Measurements from ENCODE around the gene APEH. TPM values are rescaled to one million over a fixed set of nuclear protein-coding genes. Genes with fewer than 3 reads are reported as not detected.
A peak's percentile ranks its signal among the peaks of the same experiment; 100 is the strongest.

Gene APEH
- total RNA-seq, 2 donors from 2014 or later: 57.6 to 108 TPM

GRCh38 chr3:49636883-49637609 is 37.1 kb upstream of the APEH start:
- no peak overlapping the region for H3K27ac ChIP-seq
- DNase-seq (ENCODE audit: low spot score) (no peak), ATAC-seq (ENCODE audit: insufficient number of reproducible peaks, low FRiP score, low read depth) (no peak)
- no peaks in the 10 kb centered on the region for H3K9me3 ChIP-seq
- no peak overlapping the region for H3K4me3 ChIP-seq
- TF ChIP-seq, protein P1, sequence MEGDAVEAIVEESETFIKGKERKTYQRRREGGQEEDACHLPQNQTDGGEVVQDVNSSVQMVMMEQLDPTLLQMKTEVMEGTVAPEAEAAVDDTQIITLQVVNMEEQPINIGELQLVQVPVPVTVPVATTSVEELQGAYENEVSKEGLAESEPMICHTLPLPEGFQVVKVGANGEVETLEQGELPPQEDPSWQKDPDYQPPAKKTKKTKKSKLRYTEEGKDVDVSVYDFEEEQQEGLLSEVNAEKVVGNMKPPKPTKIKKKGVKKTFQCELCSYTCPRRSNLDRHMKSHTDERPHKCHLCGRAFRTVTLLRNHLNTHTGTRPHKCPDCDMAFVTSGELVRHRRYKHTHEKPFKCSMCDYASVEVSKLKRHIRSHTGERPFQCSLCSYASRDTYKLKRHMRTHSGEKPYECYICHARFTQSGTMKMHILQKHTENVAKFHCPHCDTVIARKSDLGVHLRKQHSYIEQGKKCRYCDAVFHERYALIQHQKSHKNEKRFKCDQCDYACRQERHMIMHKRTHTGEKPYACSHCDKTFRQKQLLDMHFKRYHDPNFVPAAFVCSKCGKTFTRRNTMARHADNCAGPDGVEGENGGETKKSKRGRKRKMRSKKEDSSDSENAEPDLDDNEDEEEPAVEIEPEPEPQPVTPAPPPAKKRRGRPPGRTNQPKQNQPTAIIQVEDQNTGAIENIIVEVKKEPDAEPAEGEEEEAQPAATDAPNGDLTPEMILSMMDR (IDR thresholded peaks at IDR 0.05): no peak
- H3K36me3 ChIP-seq: no peaks in the 10 kb centered on the region
- no peaks in the 10 kb centered on the region for H3K27me3 ChIP-seq (replicated peaks; ENCODE audit: insufficient read depth)
- peaks cover 0 to 8% of the 10 kb centered on the region in 2 donors for H3K4me1 ChIP-seq (ENCODE audit: control insufficient read depth in 1 of 2, low read depth in 2 of 2)

GRCh38 chr3:49638445-49638844 is 35.7 kb upstream of the APEH start:
- H3K4me3 ChIP-seq: no peak overlapping the region
- no peaks in the 10 kb centered on the region for H3K36me3 ChIP-seq
- TF ChIP-seq, protein P1 (IDR thresholded peaks at IDR 0.05): no peak
- DNase-seq (ENCODE audit: low spot score) (no peak), ATAC-seq (ENCODE audit: insufficient number of reproducible peaks, low FRiP score, low read depth) (peak; percentile 72)
- H3K27ac ChIP-seq: peak overlapping the region in 1 of 2 donors; percentile 10
- peaks cover 0 to 8% of the 10 kb centered on the region in 2 donors for H3K4me1 ChIP-seq (ENCODE audit: control insufficient read depth in 1 of 2, low read depth in 2 of 2)
- H3K9me3 ChIP-seq: no peaks in the 10 kb centered on the region
- H3K27me3 ChIP-seq (replicated peaks; ENCODE audit: insufficient read depth): no peaks in the 10 kb centered on the region

GRCh38 chr3:49639551-49639950 is 34.6 kb upstream of the APEH start:
- TF ChIP-seq, protein P1 (IDR thresholded peaks at IDR 0.05): no peak
- ATAC-seq (ENCODE audit: insufficient number of reproducible peaks, low FRiP score, low read depth) (no peak), DNase-seq (ENCODE audit: low spot score) (no peak)
- H3K9me3 ChIP-seq: no peaks in the 10 kb centered on the region
- H3K27me3 ChIP-seq (replicated peaks; ENCODE audit: insufficient read depth): no peaks in the 10 kb centered on the region
- H3K36me3 ChIP-seq: no peaks in the 10 kb centered on the region
- peaks cover 0 to 8% of the 10 kb centered on the region in 2 donors for H3K4me1 ChIP-seq (ENCODE audit: control insufficient read depth in 1 of 2, low read depth in 2 of 2)
- H3K27ac ChIP-seq: peak overlapping the region in 1 of 2 donors; percentile 32
- no peak overlapping the region for H3K4me3 ChIP-seq

- TF ChIP-seq, protein P1 (IDR thresholded peaks at IDR 0.05): no peak
- ATAC-seq (ENCODE audit: insufficient number of reproducible peaks, low FRiP score, low read depth) (no peak), DNase-seq (ENCODE audit: low spot score) (no peak)
- H3K4me1 ChIP-seq (ENCODE audit: control insufficient read depth in 1 of 2, low read depth in 2 of 2): peaks cover 0 to 8% of the 10 kb centered on the region in 2 donors
- no peak overlapping the region for H3K4me3 ChIP-seq
- H3K36me3 ChIP-seq: no peaks in the 10 kb centered on the region
- H3K27ac ChIP-seq: no peak overlapping the region
- no peaks in the 10 kb centered on the region for H3K27me3 ChIP-seq (replicated peaks; ENCODE audit: insufficient read depth)
- no peaks in the 10 kb centered on the region for H3K9me3 ChIP-seq
Observed at GRCh38 chr3:49641292-49641691, 32.9 kb upstream of the APEH start.

GRCh38 chr3:49641921-49642707 is 32.0 kb upstream of the APEH start:
- peaks cover 0 to 8% of the 10 kb centered on the region in 2 donors for H3K4me1 ChIP-seq (ENCODE audit: control insufficient read depth in 1 of 2, low read depth in 2 of 2)
- H3K27ac ChIP-seq: no peak overlapping the region
- no peaks in the 10 kb centered on the region for H3K27me3 ChIP-seq (replicated peaks; ENCODE audit: insufficient read depth)
- no peaks in the 10 kb centered on the region for H3K36me3 ChIP-seq
- TF ChIP-seq, protein P1 (IDR thresholded peaks at IDR 0.05): no peak
- no peaks in the 10 kb centered on the region for H3K9me3 ChIP-seq
- no peak for ATAC-seq (ENCODE audit: insufficient number of reproducible peaks, low FRiP score, low read depth)
- DNase-seq (ENCODE audit: low spot score): no peak
- H3K4me3 ChIP-seq: no peak overlapping the region
